ENCODE results near the gene PKNOX1. TPM values are rescaled to one million over a fixed set of nuclear protein-coding genes. Genes with fewer than 3 reads are reported as not detected.
"Not testable (repeated sequence)": the region's sequence is repeated elsewhere in the genome, so short reads cannot be mapped to it uniquely, and the experiment has no call there.

PKNOX1 gene
- total RNA-seq, 1 donor from 2014 or later, result 25.1 TPM

DNA sequence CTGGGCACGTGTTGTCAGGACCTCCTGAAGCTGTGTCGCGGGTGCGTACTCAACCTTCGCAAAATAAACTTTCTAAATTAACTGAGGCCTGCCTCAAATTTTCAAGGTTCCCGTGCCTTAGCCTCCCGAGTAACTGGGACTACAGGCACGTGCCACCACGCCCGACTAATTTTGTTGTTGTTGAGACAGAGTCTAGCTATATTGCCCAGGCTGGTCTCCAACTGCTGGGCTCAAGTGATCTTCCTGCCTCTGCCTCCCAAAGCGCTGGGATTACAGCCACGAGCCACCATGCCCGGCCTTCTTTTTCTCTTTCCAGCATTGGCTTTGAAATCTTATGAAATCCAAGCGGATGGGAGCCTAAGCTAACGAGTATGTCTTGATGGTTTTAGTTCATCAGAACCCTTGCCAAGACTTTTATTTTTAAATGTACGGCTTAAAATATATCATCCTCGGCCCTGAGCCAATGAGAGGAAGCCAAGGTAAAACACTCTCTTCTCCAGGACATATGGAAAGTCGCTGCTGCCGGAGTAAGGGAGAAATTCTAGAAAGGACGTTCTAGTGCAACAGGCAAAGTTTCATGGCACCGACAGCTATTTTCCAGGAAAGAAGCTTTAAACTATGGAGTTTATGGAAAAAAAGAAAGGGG lies 36.3 kb upstream of the PKNOX1 start:
- Mint-ChIP-seq H3K4me1 (ENCODE audit: low read depth) (no peaks in the 10 kb centered on the region), H3K4me3 (no peak overlapping the region), H3K9me3 (no peaks in the 10 kb centered on the region), H3K36me3 (ENCODE audit: low read depth) (no peaks in the 10 kb centered on the region), H3K27ac (no peak overlapping the region), H3K27me3 (ENCODE audit: insufficient read depth) (no peaks in the 10 kb centered on the region)
- DNase-seq (ENCODE audit: low spot score), result no peak
- intact Hi-C loops (cut with micrococcal nuclease), result no loop called here

DNA sequence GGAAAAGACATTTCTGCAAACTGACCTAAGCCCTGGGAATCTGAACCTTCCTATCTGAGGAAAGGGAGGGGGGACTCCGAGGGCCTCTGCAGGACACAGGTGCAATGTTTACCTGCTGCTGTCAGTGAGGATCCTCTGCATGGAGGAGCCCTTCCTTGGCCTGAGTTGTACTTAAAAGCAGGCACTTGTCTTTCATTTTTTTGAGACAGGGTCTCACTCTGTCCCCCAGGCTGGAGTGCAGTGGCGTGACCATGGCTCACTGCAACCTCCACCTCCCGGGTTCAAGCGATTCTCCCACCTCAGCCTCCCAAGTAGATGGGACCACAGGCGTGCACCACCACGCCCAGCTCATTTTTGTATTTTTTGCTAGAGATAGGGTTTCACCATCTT lies 35.8 kb upstream of the PKNOX1 start:
- DNase-seq (ENCODE audit: low spot score); intact Hi-C loops (cut with micrococcal nuclease); H3K27me3 Mint-ChIP-seq (ENCODE audit: insufficient read depth); H3K9me3 Mint-ChIP-seq; H3K27ac Mint-ChIP-seq; H3K4me3 Mint-ChIP-seq; H3K36me3 Mint-ChIP-seq (ENCODE audit: low read depth); H3K4me1 Mint-ChIP-seq (ENCODE audit: low read depth): not testable (repeated sequence)

DNA sequence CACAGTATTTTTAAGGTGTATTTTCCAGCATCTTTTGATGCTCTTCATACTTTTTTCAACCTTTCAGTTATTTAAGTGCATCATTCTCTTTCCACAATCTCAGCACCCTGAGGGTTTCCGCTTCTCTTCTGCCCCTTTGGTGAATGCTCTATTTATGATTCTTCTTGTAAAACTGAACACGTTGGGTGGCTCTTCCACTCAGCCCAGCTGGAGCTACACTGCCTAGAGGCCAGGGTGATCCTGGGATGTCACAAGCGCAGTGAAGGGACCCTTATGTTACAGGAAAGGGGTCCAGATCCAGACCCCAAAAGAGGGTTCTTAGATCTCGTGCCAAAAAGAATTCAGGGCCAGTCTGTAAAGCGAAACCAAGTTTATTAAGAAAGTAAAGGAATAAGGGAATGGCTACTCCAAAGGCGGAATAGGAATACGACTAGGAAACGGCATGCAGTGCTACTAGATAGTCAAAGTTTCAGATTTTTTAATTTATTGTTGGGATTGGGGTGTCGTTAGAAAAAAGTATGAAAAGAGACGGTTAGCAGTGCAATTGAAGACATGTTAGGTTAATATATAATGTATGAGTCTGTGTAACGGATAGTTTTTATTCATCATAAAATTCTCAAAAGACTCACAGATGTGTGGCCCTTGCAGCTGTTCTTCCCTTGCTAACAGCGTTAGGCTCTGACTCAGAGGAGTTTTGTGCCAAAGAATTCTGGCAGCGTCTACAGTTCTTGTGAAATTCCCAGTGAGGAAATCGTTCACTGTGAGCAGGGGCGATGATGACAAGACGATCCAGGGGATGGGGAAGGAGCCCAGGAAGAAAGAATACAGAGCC lies 34.6 kb upstream of the PKNOX1 start:
- Mint-ChIP-seq H3K27me3 (ENCODE audit: insufficient read depth) (no peaks in the 10 kb centered on the region), H3K4me1 (ENCODE audit: low read depth) (no peaks in the 10 kb centered on the region), H3K9me3 (no peaks in the 10 kb centered on the region), H3K4me3 (no peak overlapping the region), H3K36me3 (ENCODE audit: low read depth) (no peaks in the 10 kb centered on the region), H3K27ac (no peak overlapping the region)
- intact Hi-C loops (cut with micrococcal nuclease), result no loop called here
- no peak for DNase-seq (ENCODE audit: low spot score)

DNA sequence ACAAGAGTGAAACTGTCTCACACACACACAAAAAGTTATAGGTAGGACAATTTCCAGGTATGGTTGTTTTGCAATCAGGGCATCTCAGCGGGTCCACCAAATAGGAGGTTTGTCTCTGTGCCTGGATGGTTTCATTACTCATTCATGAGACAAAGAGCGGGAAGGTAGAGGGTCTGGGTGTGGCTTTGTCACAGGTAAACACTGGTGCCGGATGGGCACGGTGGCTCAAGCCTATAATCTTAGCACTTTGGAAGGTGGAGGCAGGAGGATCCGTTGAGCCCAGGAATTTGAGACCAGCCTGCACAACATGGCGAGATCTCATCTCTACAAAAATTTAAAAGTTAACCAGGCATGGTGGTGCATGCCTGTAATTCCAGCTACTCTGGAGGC lies 32.7 kb upstream of the PKNOX1 start:
- no peak overlapping the region for H3K4me3 Mint-ChIP-seq
- H3K9me3 Mint-ChIP-seq, result no peaks in the 10 kb centered on the region
- intact Hi-C loops (cut with micrococcal nuclease), result no loop called here
- no peaks in the 10 kb centered on the region for H3K4me1 Mint-ChIP-seq (ENCODE audit: low read depth)
- no peaks in the 10 kb centered on the region for H3K36me3 Mint-ChIP-seq (ENCODE audit: low read depth)
- H3K27ac Mint-ChIP-seq, result no peak overlapping the region
- no peaks in the 10 kb centered on the region for H3K27me3 Mint-ChIP-seq (ENCODE audit: insufficient read depth)
- no peak for DNase-seq (ENCODE audit: low spot score)

DNA sequence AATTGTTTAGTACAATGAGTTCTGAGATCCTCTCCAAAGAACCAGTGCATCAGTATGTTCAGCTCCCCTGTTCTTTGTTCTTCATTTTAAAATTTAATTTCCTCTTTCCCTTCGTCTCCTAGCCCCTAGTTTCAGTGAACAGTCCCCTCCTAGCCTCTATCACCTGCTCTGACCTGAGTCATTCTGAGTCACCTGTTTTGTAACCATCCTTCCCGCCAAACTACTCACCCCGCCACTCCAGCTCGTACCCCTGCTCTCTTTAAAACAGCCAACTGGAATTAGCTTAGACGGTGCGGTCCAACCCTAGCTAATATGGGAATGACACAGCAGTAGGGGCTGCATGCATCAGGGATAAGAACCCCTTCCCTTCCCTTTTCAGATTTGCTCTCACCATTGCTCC lies 32.1 kb upstream of the PKNOX1 start:
- no peak for DNase-seq (ENCODE audit: low spot score)
- Mint-ChIP-seq H3K36me3 (ENCODE audit: low read depth) (no peaks in the 10 kb centered on the region), H3K4me1 (ENCODE audit: low read depth) (no peaks in the 10 kb centered on the region), H3K9me3 (no peaks in the 10 kb centered on the region), H3K4me3 (no peak overlapping the region), H3K27ac (no peak overlapping the region), H3K27me3 (ENCODE audit: insufficient read depth) (no peaks in the 10 kb centered on the region)
- intact Hi-C loops (cut with micrococcal nuclease), result no loop called here

DNA sequence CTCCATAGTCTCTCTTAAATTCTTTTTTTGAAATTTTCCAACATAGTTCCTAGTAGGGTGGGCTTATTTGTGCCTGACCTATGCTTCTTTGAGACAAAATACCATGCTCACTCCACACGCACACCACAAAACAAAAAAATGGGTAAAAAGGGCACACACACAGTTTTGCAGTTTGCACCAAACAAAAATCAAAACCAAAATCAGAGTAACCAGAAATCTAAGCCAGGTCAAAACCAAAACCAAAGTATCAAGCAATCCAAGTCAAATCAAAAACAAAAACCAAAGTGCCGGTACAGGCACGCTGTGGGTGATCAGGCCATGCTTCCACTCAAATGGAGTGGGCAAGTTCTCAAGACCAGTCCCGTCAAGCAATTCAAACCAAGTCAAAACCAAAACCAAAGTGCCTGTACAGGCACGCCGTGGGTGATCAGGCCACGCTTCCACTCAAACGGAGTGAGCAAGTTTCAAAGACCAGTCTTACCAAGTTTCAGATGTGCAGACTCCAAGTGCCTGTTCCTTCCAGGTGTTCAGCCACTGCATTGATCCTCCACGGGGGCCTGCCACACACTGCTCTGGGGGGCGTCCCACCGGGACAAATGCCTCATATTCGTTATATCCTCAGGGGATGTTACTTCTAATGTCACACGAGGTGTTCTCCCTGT lies 25.1 kb upstream of the PKNOX1 start:
- H3K36me3 Mint-ChIP-seq (ENCODE audit: low read depth); H3K27me3 Mint-ChIP-seq (ENCODE audit: insufficient read depth); H3K9me3 Mint-ChIP-seq; H3K27ac Mint-ChIP-seq; DNase-seq (ENCODE audit: low spot score); H3K4me1 Mint-ChIP-seq (ENCODE audit: low read depth); H3K4me3 Mint-ChIP-seq; intact Hi-C loops (cut with micrococcal nuclease): not testable (repeated sequence)

DNA sequence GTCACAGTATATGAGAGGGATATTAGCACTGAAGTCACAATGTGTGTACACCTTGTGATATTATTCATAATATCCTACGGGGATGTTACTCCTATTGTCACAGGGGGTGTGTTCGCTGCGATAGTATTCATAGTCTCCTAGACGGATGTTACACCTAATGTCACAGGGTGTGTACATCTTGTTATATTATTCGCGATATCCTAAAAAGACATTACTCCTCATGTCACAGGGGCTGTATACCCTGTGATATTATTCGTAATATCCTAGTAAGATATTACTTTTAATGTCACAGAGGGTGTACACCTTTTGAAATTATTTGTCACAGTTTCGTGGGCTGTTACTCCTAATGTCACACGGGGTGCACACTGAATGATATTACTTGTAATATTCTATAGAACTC lies 23.2 kb upstream of the PKNOX1 start:
- H3K36me3 Mint-ChIP-seq (ENCODE audit: low read depth); intact Hi-C loops (cut with micrococcal nuclease); H3K27me3 Mint-ChIP-seq (ENCODE audit: insufficient read depth); H3K4me3 Mint-ChIP-seq; H3K27ac Mint-ChIP-seq; DNase-seq (ENCODE audit: low spot score); H3K9me3 Mint-ChIP-seq; H3K4me1 Mint-ChIP-seq (ENCODE audit: low read depth): not testable (repeated sequence)

DNA sequence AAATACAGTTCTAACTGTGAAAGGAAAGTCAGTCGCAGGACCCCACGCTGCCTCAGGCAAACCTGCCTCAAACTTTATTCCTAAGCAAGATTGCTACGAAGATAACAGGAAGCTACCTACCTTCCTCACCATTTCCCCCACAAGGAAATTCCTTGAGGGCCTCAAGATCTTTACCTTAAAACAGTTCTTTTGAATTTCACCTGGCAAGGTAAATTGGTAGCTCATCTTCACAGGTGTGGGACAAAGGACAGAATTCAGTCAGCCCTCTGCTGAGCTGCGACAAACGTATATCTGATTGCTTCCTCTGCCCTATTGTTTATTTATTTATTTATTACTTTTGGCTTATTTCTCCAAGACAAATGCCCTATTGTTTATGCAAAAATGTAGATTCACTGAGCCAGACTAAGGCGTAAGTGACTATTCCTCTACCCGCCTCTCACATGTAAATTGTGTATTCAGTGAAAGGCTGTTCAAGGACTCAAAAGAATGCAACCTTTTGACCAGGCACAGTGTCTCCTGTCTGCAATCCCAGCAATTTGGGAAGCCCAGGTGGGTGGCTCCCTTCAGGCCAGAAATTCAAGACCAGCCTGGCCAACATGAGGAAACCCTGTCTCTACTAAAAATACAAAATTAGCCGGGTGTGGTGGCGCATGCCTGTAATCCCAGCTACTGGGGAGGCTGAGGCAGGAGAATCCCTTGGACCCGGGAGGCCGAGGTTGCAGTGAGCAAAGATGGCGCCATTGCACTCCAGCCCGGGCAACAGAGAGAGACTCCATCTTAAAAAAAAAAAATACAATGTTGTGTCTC lies 17.3 kb upstream of the PKNOX1 start:
- H3K36me3 Mint-ChIP-seq (ENCODE audit: low read depth), result no peaks in the 10 kb centered on the region
- intact Hi-C loops (cut with micrococcal nuclease), result no loop called here
- no peak for DNase-seq (ENCODE audit: low spot score)

DNA sequence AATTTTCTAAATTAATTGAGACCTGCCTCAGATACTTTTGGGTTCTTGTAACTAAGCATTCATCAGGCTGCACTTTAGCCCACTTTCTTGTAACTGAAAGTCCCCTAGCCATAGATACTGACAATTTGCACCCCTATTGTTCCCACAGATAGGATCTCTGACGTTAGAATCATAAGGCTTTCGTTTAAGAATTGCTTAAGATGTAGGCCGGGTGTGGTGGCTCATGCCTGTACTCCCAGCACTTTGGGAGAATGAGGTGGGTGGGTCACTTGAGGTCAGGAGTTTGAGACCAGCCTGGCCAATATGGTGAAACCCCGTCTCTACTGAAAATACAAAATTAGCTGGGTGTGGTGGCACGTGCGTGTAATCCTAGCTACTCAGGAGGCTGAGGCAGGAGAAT lies 16.2 kb upstream of the PKNOX1 start:
- DNase-seq (ENCODE audit: low spot score); intact Hi-C loops (cut with micrococcal nuclease); H3K4me1 Mint-ChIP-seq (ENCODE audit: low read depth); H3K27me3 Mint-ChIP-seq (ENCODE audit: insufficient read depth); H3K36me3 Mint-ChIP-seq (ENCODE audit: low read depth); H3K9me3 Mint-ChIP-seq; H3K27ac Mint-ChIP-seq; H3K4me3 Mint-ChIP-seq: not testable (repeated sequence)

More for the DNA sequence above, 17.3 kb upstream of the PKNOX1 start:
- Mint-ChIP-seq H3K4me1 (ENCODE audit: low read depth) (no peaks in the 10 kb centered on the region), H3K27ac (no peak overlapping the region), H3K27me3 (ENCODE audit: insufficient read depth) (no peaks in the 10 kb centered on the region), H3K4me3 (no peak overlapping the region), H3K9me3 (no peaks in the 10 kb centered on the region)

DNA sequence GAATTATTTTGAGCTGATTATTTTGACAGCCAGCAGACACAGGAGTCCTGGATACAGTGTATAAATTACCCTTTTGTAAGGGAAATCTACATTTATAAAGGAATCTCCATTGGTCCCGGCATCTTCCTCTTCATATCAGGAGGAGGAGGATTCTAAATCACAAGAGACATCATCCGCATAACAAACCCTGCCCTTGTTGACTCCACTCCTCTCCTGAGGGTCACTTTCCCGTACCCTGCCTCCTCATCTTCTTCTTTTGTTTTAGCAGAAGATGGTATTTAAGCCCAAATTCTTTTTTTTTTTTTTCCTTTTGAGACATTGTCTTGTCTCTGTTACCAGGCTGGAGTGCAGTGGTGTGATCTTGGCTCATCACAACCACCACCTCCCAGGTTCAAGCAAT lies 14.6 kb upstream of the PKNOX1 start:
- Mint-ChIP-seq H3K27ac (no peak overlapping the region), H3K4me3 (no peak overlapping the region), H3K27me3 (ENCODE audit: insufficient read depth) (peaks cover 2% of the 10 kb centered on the region), H3K4me1 (ENCODE audit: low read depth) (no peaks in the 10 kb centered on the region), H3K36me3 (ENCODE audit: low read depth) (no peaks in the 10 kb centered on the region), H3K9me3 (no peaks in the 10 kb centered on the region)
- no peak for DNase-seq (ENCODE audit: low spot score)
- intact Hi-C loops (cut with micrococcal nuclease), result no loop called here

DNA sequence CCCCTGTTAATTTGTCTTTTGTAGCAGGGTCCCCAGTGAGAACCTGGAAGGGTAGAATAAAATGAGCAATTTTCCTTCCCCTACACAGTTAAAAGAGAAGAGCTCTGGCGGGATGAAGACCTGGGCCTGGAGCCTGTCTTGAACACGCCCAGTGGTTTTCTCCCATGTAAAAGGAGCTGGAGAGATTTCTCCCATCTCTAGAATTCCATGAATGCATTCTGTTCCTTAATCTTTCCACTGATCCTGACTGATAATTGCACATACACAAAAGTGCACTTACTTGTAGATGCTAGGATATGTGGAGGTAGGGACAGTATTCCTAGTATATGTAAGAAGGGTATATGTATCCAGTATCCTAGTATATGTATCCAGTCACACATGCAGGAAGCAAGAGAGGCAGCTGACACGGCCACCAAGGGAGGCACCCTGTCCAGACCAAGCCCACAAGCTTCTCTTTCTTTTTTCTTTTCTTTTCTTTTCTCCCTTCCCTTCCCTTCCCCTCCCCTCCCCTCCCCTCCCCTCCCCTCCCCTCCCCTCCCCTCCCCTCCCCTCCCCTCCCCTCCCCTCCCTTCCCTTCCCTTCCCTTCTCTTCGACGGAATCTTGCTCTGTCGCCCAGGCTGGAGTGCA lies 11.9 kb upstream of the PKNOX1 start:
- no peak overlapping the region for H3K27ac Mint-ChIP-seq
- no peak overlapping the region for H3K4me3 Mint-ChIP-seq
- intact Hi-C loops (cut with micrococcal nuclease), result no loop called here
- H3K4me1 Mint-ChIP-seq (ENCODE audit: low read depth), result no peaks in the 10 kb centered on the region
- peaks cover 2% of the 10 kb centered on the region for H3K27me3 Mint-ChIP-seq (ENCODE audit: insufficient read depth)
- no peaks in the 10 kb centered on the region for H3K9me3 Mint-ChIP-seq
- DNase-seq (ENCODE audit: low spot score), result no peak
- no peaks in the 10 kb centered on the region for H3K36me3 Mint-ChIP-seq (ENCODE audit: low read depth)

DNA sequence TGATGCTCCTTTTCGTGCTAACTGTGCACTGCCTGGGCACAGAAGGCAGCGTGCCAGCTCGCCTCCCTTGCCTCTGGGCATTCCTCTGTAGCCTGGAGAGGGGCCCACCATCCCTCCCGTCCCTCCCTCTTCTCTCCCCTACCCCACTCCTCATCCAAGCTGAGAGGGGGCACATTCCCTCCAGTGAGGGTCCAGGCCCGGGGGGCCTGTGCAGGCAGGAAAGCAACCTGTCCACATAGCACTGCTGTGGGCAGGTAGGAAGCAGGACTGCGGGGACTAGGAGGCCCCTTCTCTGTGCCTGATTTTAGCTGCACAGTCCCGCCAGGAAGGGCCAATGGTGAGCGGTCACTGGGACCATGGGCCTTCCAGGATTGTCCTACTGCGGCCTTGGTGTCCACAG lies 10.3 kb upstream of the PKNOX1 start:
- peaks cover 2% of the 10 kb centered on the region for H3K27me3 Mint-ChIP-seq (ENCODE audit: insufficient read depth)
- no peak overlapping the region for H3K4me3 Mint-ChIP-seq
- H3K36me3 Mint-ChIP-seq (ENCODE audit: low read depth), result no peaks in the 10 kb centered on the region
- no peak overlapping the region for H3K27ac Mint-ChIP-seq
- no peak for DNase-seq (ENCODE audit: low spot score)
- H3K9me3 Mint-ChIP-seq, result no peaks in the 10 kb centered on the region
- no peaks in the 10 kb centered on the region for H3K4me1 Mint-ChIP-seq (ENCODE audit: low read depth)
- intact Hi-C loops (cut with micrococcal nuclease), result no loop called here

Data from activated T-helper 1 cell treated with anti-CD3 and anti-CD28 coated beads, Interleukin-12 subunit alpha, Interleukin-12 subunit beta, Interleukin-2, Interleukin-4 antibody, amounts not matched to agents 30 ng/mL and 10 ng/mL and 1 ng/mL, durations not matched to agents 14 hours and 24 hours and 36 hours (primary cell).